ENCODE measurements around the gene NFE2L2.
"Not testable (repeated sequence)": the region's sequence is repeated elsewhere in the genome, so short reads cannot be mapped to it uniquely, and the experiment has no call there.

The NFE2L2 gene

GRCh38 chr2:177279847-177280246 is 15.3 kb upstream of the NFE2L2 start:
- DNase-seq = no peak

DNA sequence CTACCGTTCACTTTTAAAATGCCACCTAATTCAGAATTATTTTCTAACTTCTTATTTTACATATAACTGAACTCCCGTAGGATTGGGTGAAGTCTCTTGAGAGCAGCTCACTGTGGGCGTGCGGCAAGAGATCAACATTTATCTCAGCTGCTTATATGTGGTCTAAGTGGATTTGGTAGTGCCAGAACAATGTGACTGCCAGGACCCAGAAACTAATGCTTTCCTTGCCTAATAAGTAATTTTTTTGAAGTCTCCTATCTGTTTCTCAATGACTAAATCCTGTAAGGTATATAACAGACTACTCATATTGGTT is 11.2 kb upstream of the NFE2L2 start:
- DNase-seq = no peak

DNA sequence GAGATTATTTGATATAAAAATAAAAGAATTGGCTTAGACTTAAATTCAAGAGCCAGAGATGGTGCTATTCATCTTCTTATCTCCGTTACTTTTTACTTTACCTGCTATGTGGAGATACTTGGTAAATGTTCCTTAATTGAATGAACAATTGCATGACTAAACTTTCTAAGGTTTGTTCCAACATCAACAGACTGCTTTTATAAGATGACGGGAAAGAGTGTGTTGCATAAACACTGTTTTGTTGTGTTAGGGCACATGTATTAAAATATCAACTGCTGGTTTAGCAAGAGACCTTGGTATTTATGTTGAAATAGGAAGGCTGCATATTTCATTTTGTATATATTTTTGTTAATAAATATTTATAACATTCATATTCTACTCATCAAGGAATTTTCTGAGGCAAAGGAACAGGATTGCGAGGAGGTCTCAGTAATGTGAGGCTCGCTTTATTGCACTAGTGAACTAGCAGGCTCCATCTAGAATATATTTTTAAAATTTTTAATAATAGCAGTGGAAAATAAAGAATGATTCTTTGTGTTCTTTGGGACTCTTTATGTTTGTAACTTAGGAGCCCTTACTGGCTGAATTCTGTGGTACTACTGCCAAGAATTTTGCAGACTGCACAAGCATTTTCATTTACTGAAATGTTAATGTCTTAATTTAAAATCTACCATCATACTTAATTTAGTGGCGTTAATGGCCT is 10.7 kb upstream of the NFE2L2 start:
- no peak for DNase-seq

DNA sequence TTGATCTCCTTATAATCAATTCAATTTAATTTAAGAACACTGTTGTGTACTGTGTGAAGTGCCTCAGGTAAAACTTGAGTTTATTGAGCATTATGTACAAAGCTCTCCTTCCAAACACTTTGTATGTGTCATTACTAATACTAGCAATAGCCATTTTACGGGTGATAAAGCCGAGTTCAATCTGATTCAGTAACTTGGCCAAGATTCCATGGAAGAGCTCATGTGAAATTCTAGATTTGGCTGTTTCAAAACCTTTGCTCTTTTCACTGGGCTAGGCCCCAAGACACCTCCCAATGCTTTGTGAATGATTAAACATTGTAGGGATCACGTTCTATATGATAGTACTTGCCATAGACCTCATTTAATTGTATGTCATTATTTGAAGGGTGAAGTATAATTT is 8.9 kb upstream of the NFE2L2 start:
- no peak for DNase-seq

DNA sequence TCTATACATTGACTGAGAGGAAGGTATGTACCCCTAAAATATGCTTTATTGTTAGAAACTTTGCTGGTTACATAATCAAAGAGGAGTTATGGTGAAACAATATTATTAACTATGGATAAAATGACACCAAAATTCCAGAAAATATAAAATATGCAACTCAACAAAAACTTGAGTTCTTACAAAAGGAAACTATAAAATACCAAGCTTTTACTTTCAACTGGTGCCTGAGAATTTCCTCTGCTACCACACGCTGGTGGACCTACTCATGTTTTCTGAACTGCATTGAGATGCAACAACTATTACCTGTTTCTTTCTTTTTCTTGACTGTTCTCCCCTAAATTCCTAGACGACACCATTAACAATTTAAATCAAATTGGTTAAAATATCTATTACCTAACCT is 8.2 kb upstream of the NFE2L2 start:
- DNase-seq = no peak

DNA sequence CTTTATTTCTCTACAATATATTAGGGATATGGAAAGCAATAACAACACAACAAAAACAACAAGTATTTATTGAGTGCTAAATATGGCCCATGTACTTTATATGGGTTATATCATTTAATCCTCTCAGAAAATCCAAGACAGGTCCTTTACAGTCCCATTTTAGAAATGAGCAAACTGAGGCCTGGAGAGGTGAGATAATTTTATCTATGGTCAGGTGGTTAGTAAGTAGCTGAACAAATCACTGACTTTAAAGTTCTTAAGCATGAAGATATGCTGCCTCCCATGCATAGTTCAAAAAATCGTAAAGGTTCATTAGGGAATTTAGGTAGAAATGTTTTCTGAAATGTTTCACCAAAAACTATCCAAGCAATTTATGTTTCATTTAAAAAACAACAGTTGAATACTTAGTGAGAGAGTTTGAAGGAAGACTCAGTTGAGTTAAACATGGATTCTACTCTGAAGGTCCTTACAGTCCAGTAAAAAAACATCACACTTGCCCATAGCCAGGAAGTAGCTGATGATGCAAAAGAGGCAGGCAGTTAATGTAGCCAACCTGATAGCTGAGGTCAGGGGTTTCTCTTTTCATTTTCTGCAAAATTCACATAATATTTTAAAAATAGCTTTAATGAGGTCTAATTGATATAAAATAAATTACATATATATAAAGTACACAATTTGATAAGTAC is 7.6 kb upstream of the NFE2L2 start:
- no peak for DNase-seq

DNA sequence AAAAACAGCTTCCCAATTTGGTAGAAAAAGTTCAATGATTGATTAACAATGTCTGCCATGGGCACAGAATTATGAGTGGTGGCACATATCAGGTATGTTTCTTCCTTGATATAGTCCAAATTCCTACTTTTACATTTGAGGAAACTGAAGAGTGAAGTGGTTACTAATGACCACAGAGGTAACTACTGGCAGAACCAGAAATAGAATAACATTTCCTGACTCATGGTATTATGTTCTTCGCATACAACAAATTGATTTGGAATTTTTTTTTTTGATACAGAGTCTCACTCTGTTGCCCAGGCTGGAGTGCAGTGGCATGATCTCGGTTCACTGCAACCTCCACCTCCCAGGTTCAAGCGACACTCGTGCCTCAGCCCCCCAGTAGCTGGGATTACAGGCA is 6.0 kb upstream of the NFE2L2 start:
- DNase-seq = no peak

DNA sequence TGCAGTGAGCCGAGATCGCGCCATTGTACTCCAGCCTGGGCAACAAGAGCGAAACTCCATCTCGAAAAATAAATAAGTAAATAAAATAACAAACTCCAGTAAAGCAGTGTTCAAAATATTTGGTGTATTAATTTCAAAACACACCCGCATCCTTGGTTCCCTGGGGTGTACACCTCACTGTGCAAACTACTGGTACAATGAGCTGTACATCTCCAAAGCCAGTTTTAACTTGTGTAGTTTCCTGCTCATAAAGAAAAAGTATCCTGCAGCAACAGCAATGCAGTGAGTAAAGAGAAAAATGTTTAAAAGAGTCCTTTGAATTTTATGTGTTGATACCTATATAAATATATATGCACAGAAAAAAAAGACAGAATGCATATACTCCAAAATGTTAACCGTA is 4.4 kb upstream of the NFE2L2 start:
- no peak for DNase-seq

- no peak for DNase-seq
Observed at GRCh38 chr2:177268187-177268871, 3.8 kb upstream of the NFE2L2 start.

- not testable (repeated sequence) for DNase-seq
Observed at GRCh38 chr2:177266955-177267354, 2.4 kb upstream of the NFE2L2 start.

- peak; percentile 44 for DNase-seq
Observed at GRCh38 chr2:177265824-177266817, 1.6 kb upstream of the NFE2L2 start.

DNA sequence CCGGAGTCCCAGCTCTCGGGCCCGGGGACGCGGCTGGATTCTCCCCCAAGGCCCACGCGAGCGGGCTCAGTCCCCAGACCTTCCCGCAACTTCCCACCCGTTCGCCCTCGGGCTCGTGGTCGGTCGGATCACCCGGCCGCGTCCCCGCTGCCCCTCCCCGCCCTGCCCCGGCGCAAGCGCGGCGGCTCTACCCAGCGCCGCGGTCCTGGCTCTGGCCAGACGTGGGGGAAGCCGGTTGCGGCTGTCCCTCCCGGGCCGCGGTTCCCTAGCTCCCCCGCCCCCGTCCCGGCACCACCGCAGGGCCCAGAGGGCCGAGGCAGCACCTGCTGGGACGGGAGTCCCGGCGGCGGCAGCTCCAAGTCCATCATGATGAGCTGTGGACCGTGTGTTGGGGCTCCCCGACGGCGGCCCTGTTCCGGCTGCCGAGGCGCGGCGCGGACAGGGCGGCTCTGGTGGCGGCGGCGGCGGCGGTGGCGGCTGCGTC is 276 bp downstream of the NFE2L2 start:
- DNase-seq = no peak

- DNase-seq = peak; percentile 93
Observed at GRCh38 chr2:177263451-177264208, 897 bp downstream of the NFE2L2 start.

DNA sequence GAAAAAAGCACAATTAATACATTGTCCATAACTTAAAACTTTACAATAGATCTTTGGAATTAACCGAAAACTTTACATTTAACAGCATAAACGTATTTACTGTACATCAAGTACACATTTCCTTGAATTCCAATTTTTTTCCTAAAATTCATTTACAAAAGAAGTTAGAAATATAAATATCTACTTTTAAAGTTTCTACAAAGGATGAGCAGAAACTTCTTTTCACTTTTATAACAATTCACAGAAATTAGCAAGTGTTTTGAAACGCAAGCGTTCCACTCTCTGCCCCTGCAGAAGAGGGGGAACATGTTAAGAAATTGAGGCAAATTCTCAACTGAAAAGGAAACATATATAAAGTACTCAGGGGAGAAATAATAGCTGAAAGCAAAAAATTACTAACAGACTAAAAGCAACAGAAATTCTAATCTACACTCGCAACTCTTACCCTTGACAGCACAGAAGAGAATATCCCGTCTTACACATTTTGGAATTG is 1.5 kb downstream of the NFE2L2 start:
- DNase-seq = no peak

GRCh38 chr2:177262092-177262491 is 2.4 kb downstream of the NFE2L2 start:
- no peak for DNase-seq

GRCh38 chr2:177261116-177262060 is 3.1 kb downstream of the NFE2L2 start:
- DNase-seq = no peak

DNA sequence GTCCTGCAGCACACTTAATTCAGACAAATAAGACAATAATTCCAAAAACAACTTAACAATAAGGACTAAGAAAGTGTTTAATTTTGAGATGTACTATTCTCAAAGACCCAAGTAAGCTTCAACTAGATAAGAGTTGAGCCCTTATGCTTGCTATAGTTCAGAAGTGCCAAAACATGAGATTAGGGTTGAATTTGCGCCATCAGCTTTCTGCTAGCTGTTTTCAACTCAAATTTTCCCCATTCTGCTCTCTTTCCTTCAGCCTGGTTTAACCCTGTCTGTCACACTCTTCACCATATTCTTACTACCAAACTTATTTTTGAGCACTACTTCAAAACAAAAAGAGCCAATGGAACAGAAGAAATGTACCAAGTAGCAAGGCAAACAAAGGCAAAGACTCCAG is 4.1 kb downstream of the NFE2L2 start:
- DNase-seq = no peak

- no peak for DNase-seq
Observed at GRCh38 chr2:177258059-177258458, 6.5 kb downstream of the NFE2L2 start.

DNA sequence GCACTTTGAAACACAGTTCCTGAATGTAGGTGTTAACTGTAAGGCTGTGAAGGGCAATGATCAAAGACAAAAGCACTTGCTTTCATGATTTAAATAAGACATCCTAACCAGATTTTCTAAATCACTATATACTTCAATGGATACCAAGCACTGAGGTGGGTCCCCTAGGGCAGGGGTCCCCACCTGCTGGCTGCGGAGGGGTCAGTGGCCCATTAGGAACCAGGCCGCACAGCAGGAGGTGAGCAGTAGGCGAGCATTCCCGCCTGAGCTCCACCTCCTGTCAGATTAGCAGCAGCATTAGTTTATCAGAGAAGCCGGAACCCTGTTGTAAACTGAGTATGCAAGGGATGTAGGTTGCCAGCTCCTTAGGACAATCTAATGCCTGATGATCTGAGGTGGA is 7.1 kb downstream of the NFE2L2 start:
- DNase-seq = no peak

- DNase-seq = no peak
Observed at GRCh38 chr2:177256695-177257094, 7.8 kb downstream of the NFE2L2 start.

DNA sequence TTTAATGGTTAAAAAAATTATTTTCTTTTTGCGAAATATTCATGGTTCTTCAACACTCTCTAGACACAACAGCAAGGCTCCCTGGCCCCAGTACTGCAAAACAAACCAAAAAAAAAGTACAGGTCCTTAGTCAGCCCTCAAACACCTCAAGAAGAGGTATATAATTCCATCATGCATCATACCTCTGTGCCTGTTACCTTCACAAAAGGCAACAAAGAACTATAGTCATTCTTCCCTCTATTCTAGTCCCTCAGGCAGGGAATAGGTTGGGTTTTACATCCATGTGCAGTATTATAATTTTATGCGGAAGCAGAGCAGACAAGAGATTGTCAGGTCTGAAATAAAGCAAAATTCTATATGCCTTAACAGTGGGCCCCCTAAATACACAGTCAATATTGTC is 8.5 kb downstream of the NFE2L2 start:
- no peak for DNase-seq
